Suprapubic skin (tissue), 4 donors: ENCODE results near the gene OSMR.

ENCODE experiments used
- EP300 ChIP-seq: sonication (generic); formaldehyde crosslinking; IDR thresholded peaks from one replicate; pipeline ENCODE4 v1.6.1; 2017; ENCODE audit warnings: antibody characterized with exemption
- POLR2A ChIP-seq, 2 donors: fragments of 450-650 bp; IDR thresholded peaks; one replicate each; pipeline ENCODE4 v1.6.1; 2017; ENCODE audit warnings: antibody characterized with exemption in 2 of 2, mild to moderate bottlenecking in 2 of 2, moderate library complexity in 2 of 2
- POLR2AphosphoS5 ChIP-seq, 3 donors: sonication (generic); formaldehyde crosslinking; IDR thresholded peaks; one replicate each; pipeline ENCODE4 v1.6.1; 2017; ENCODE audit warnings: antibody characterized with exemption in 3 of 3
- TF ChIP-seq, protein P1 (sequence below), 2 donors: fragments of 200-600 bp in 1 of 2; fragments of 450-650 bp in 1 of 2; sonication (generic) in 1 of 2; IDR thresholded peaks; one replicate each; pipeline ENCODE4 v1.5.1; 2016 to 2019; ENCODE audit warnings: antibody characterized with exemption in 2 of 2, mild to moderate bottlenecking in 1 of 2, moderate library complexity in 1 of 2

DNA sequence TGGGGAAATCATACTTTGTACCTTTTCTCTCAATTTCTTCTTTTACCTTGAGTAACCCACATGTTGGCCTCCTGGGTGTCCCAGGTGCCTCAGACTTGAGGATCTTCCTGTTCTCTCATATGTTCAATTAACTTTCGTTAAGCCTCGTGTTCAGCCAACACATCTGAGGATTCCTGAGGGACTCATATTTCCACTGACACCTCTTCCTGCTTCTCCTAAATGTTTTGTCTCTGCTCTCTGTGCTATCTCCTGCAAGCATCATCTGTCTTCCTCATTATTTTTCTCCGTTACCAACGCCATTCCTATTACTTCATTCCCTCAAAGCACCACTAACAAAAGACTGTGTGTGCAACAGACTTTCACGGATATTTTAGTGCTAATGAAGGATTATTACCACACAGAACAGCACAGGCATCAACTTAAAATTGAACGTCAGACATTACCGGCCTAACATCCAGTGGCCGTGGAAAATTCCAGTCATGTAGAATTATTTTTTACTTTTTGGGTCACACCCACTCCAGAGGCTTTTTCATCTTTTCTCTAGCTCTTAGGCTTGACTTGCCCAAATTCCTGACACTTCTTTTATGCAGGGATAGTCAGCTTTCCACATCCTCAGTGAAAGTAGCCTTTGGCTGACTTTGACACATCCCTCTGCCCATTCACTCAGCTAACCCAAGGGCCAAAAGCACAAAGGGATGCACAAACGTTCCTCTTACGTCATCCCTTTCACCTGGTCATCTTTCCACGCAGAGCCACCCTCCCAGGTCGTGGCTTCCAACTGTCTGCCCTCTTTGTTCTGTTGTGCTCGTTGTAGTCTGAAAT lies 46.0 kb upstream of the OSMR start:
- TF ChIP-seq, protein P1, sequence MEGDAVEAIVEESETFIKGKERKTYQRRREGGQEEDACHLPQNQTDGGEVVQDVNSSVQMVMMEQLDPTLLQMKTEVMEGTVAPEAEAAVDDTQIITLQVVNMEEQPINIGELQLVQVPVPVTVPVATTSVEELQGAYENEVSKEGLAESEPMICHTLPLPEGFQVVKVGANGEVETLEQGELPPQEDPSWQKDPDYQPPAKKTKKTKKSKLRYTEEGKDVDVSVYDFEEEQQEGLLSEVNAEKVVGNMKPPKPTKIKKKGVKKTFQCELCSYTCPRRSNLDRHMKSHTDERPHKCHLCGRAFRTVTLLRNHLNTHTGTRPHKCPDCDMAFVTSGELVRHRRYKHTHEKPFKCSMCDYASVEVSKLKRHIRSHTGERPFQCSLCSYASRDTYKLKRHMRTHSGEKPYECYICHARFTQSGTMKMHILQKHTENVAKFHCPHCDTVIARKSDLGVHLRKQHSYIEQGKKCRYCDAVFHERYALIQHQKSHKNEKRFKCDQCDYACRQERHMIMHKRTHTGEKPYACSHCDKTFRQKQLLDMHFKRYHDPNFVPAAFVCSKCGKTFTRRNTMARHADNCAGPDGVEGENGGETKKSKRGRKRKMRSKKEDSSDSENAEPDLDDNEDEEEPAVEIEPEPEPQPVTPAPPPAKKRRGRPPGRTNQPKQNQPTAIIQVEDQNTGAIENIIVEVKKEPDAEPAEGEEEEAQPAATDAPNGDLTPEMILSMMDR (IDR thresholded peaks at IDR 0.05): no peak
- TF ChIP-seq POLR2A (IDR thresholded peaks at IDR 0.05) (no peak), POLR2AphosphoS5 (IDR thresholded peaks at IDR 0.05) (no peak), EP300 (no peak)
